Erythroblast (primary cell): ENCODE results near the gene BRWD1.

Experiments
- GATA1 ChIP-seq: IDR thresholded peaks from 2 replicates; pipeline ENCODE4 v1.6.1; 2011; ENCODE audit warnings: low read depth, mild to moderate bottlenecking, control low read depth, low read length, moderate library complexity
- POLR2A ChIP-seq: IDR thresholded peaks from 2 replicates; pipeline ENCODE4 v1.6.1; 2011; ENCODE audit warnings: mild to moderate bottlenecking, low read length

DNA sequence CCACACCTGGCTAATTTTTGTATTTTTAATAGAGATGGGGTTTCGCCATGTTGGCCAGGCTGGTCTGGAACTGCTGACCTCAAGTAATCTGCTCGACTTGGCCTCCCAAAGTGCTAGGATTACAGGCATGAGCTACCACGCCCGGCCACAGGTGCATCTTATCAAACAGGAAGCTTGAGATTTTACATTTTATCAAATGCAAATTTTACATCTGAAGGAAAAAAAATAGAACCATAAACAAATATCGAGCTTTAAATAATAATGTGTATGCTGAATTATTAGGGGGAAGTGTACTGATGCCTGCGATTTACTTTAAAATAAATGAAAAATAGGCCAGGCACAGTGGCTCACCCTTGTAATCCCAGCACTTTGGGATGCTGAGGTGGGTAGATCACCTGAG is 16.6 kb upstream of the BRWD1 start:
- TF ChIP-seq POLR2A, result no peak
- TF ChIP-seq GATA1, result no peak
